ENCODE measurements around the gene HDAC11.
"Not testable (repeated sequence)": the region's sequence is repeated elsewhere in the genome, so short reads cannot be mapped to it uniquely, and the experiment has no call there.

The HDAC11 gene

DNA sequence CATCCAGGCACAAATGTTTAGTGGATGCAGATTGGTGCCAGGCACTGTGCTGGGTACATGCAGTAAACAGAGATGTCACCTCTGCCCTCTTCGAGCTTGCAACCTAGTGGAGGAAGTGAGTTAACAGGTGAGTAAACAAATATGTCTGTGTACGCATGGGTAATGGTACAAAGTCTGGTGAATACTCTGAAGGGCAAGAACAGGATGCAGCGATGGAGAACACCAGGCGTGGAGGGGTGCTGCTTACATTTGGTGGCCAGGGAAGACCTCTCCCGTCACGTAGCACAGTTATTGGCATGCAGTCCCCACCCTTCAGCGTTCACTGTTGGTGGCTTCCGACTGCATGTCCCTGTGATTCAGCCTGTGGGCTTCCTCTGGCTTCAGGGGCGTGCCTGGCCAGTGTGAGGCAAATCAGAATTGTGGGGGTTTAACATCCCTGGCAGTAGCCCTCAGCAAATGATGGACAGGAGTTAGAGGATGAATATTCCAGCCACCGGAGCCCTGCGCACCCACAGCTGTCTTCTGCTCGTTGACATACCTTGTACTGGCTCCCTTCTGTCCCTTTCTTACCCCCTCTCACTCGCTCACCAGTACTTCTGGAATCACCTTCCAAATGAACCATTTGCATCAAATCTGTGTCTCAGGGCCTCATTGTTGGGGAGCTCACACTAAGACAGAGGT, 9.1 kb upstream of the HDAC11 start:
- DNase-seq = peak; percentile 49

DNA sequence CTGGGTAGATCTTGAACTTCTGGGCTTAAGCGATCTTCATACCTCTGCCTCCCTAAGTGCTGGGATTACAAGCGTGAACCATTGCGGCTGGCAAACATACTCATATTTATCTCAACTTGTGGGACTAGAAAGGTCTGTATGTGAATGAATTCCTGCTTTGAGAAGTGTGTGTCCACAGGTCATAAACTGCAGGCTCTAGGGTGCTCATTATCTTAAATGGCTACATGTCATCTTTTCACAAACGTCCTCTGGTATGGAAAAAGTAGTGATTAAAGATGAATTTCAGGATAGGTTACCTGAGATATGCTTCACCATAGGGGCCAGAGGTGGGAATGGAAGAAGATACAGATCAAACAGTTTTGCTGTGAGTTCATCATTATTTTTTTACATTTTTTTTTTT, 7.8 kb upstream of the HDAC11 start:
- DNase-seq = no peak

DNA sequence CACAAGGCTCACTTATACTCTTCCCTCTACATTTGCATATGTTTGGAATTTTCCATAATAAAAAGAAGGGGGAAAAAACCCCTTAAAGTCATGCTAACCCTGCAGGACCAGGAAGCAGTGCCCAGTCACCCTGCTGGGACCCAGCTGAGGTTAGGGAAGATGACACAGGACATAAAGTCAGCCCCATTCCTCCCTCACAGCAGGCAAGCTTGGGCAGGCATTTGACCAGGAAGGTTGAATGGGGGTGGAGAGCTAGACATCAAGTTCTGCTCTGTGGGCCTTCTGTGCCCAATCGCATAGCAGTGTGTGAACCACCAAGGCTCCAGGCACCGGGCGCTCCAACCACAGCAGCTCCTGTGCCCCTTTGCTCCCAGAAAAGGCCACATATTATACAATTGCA, 7.1 kb upstream of the HDAC11 start:
- DNase-seq = no peak

DNA sequence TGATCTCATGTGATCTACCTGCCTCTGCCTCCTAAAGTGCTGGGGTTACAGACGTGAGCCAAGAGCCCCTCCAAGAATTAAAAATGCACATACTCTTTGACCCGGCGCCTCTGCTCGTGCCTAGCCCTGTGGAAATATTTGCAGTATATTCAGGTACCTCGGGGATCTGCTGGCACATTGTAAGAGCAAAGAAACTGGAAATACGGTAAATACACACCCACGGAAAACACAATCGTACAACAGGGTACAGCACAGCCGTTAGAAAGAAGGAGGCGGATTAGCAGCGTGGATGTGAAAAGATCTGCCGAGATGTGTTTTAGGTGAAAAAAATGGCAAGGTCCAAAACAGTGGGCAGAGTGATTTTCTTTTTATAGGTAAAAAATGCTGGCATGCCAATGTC, 6.1 kb upstream of the HDAC11 start:
- DNase-seq = no peak

DNA sequence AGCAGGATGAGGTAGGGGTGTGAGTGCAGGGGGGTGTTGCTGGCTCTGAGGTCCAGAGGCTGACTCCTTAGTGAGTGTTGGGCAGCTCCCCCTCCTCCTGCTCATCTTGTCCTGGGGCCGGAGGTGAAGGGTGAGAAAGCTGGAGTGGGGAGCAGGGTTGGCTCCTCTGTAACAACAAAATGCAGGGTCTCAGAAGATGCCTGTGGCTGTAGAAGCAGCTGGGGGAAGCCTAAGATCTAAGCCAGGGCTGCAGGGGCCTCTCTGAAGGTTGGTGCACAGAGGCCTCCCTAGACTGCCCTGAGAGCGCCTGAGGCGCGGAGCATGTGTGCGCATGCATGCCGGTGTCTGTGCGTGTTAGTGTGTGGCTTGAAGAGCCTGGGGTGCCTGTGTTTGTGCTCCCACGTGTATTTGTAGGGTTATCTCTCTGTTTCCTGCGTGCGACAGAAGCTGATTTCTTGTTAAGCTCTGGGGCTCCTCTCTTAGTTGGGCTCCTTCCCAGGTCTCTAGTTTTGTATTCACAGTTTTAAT, 5.3 kb upstream of the HDAC11 start:
- DNase-seq = no peak

DNA sequence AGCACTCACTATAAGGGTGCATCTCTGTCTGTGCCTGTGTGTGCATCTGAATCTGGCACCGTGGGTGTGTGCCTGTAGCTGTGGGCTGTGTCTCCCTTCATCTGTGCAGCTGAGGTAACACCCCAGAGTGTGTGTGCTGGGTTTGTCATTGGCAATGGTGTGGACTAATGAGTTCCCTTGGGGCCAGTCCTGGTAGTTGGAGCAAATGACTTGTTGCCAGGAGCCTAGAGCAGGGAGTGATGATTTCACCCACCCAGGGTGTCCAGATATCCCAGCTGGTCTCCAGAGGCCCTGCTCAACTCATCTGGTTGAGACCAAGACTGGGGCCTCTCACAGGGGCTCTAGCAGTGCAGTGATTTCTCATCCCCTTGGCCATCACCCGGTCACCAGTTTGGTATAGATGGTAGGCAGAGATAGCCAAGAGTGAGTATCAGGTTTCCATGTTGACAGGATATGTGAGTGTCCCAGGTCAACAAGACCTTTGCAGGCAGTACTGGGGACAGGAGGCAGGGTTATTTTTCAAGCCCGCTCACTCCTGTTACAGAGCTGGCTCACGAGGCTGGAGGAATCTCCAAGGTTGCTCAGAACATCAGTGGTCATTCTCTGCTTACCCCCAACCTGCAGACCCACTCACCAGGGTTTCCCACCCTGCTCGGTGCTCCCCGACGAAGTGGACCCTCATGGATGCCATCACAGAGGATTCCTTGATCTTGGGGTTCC, 4.1 kb upstream of the HDAC11 start:
- peak; percentile 17 for DNase-seq

DNA sequence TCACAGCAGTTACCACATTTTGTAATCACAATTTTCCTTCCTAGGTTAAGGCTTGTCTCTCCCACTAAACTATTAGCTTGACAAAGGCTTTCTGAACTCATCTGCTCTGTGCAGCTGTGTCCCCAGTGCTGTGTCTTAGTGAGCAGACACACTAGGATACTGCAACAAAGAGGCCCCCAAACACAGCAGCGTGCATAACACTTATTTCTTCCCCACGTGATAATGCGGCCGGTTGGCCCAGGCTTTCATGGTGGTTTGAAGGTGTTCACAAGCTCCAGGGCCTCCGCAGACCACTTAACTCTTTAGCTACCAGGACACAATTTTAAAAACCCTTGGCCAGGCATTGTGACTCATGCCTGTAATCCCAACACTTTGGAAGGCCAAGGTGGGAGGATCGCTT, 2.2 kb upstream of the HDAC11 start:
- DNase-seq = no peak

DNA sequence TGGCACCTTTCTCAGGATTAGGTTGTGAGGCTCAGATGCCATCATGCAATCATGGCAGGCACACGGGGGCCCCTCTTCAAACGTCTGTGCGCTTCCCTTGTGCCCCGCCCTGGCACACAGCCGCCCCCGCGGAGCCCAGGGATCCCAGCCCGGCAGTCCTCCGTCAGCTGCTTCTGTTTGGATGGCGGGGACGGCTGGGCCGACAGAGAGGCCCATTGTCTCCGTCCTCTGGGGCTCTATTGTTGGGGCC, 849 bp upstream of the HDAC11 start:
- DNase-seq = peak; percentile 47

DNA sequence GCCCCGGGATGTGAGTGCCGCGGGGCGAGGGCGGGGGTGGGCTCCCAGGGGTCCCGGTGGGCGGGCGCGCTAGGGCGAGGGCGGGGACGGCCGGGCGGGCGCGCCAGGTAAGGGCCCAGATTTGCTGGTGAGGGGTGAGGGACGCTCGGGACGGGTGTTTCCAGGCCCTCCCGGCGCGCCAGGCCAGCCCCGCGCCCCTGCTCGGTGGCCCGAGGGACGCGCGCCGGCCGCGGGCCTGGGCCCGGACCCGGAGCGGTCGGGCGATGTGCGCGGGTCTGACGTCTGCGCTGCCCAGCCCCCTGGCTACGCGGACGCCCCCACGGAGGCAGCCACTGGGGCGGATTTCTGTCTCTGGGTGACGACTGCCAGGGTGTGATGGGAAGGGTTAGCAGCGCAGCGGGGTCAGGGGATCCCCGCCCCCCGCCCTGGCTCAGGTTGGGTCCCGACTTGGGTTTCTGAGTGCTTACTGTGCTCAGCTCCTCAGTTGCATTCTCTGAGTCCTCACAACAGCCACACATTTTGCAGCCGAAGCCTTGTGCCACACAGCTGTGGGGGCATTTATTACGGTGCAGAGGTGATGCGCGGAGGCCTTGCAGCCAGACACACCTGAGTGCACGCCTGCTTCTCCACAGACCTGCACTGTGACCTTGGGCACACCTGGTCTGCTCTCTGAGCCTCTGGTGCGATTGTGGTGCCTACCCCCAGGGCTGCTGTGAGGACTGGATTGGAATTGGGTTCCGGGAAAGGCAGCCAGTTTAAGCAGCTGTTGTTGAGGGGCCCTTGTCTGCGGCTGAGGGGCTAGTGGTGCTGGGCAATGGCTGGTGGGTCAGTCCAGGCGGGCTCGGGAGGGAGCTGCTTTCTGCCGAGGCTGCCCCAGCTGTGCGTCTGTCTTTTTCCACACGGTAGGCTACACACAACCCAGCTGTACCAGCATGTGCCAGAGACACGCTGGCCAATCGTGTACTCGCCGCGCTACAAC, 523 bp downstream of the HDAC11 start:
- no peak for DNase-seq

DNA sequence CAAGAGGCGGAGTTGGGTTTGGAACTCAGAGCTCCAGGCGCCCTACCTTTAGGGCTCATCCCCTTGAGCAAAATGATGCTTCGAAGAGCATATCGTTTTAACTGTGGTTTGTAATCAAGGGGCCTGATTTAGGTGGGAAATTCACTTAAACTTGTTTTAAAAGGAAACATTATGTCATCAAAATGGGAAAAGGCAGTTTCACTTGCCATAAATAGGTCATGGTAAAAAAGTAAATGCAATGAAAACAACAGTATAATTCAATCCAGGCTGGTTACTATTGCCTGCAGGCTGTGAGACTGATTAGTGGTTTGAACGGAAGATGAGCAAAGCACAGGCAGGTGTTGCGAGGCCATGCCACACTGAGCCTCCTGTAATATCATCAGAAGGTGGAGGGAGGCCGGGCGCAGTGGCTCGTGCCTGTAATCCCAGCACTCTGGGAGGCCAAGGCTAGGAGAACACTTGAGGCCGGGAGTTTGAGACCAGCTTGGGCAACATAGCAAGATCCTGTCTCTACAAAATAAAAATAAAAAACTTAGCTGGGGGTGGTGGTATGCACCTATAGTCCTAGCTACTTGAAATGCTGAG, 2.1 kb downstream of the HDAC11 start:
- DNase-seq = no peak

DNA sequence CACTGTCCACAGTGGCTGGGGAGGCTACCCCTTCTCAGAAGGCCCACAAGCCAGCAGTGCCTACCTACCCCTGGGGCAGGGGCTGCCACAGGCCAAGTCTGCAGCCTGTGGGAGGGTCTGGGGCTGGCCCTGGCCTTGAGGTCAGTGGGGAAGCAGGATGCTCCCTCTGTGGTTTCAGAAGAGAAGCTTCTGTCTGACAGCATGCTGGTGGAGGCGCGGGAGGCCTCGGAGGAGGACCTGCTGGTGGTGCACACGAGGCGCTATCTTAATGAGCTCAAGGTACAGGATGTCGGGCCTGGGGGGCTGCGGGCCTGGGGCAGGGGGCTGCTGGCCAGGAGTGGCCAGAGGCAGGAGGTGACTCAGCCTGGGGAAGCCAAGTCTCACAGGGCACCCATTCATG, 3.2 kb downstream of the HDAC11 start:
- DNase-seq = no peak

DNA sequence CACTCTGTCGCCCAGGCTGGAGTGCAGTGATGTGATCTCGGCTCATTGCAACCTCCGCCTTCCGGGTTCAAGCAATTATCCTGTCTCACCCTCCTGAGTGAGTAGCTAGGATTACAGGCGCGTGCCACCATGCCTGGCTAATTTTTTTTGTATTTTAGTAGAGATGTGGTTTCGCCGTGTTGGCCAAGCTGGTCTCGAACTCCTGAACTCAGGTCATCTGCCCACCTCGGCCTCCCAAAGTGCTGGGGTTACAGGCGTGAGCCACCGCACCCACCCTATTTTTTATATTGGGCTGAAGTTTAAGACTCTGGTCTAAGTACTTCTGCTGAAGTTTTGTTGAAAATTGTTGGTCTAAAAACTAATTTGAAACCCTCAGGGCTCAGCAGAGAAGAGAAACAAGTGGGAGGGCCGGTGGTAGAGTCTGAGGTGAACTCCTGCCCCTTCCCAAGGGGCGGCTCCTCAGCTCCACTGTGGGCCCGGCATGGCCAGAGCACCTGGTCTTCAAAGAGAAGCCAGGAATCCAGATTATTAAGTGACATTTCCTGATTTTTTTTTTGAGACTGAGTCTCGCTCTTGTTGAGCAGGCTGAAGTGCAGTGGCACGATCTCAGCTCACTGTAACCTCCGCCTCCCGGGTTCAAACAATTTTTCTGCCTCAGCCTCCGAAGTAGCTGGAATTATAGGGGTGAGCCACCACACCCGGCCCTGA, 4.0 kb downstream of the HDAC11 start:
- DNase-seq = no peak

DNA sequence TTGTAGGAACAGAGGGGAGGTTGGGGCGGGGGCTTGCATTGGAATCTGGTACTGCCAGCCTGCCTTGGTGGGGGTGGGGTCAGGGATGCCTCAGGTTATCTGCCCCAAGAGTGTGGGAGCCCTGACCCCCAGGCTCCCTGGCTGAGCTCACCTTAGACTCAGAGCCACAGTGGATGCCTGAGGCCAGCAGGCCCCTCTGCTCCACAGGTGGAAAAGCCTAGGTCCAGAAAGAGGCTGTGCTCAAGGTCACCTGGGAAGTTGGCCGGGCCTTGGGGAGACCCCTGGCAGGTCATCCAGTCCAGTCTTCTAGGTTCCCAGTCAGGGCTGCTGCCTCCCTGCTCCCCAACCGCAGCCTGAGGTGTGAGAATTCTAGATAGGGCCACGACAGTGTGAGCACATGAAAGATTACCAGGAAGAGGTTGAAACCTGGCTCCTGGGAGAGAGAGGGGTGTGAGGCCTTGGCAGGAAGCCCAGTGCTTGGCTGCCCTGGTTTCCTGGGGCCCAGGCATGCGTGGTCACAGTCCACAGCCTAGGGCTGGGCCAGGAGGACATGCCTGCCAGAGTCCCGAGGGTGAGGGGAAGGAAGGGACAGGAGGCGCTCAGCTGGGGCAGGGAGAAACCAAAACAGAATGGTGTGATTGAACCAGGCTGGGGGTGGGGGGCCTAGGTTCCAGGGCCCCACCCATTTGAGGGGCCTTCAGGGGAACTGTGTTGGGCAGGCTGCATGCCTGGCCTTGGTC, 4.9 kb downstream of the HDAC11 start:
- peak; percentile 6 for DNase-seq

DNA sequence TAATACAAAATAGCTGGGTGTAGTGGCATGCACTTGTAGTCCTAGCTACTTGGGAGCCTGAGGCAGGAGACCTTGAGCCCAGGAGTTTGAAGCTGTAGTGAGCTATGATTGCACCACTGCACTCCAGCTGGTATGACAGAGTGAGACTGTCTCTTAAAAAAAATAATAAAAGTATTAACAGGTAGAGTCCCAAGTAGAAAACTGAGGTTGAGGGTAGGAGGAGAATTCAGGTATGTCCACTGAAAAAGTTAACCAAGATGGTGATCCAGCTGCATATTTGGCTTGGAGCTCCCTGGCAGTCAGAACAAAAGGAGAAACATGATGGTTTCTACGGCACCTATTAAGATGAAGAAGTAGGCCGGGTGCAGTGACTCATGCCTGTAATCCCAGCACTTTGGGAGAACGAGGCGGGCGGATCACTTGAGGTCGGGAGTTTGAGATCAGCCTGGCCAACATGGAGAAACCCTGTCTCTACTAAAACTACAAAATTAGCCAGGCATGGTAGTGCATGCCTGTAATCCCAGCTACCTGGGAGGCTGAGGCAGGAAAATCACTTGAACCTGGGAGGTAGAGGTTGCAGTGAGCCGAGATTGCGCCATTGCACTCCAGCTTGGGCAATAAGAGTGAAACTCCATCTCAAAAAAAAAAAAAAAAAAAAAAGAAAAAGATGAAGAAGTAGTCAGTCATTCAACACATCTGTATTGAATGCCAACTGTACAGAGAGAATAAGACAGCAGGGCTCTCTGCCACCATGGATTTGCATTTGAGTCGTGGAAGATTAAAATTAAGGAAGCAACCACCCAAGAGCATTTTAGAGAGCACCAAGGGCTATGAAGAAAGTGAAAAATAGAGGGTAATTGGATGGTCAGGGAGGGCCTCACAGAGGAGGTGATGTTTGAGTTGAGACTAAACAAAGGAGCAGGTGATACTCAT, 5.8 kb downstream of the HDAC11 start:
- DNase-seq = not testable (repeated sequence)

DNA sequence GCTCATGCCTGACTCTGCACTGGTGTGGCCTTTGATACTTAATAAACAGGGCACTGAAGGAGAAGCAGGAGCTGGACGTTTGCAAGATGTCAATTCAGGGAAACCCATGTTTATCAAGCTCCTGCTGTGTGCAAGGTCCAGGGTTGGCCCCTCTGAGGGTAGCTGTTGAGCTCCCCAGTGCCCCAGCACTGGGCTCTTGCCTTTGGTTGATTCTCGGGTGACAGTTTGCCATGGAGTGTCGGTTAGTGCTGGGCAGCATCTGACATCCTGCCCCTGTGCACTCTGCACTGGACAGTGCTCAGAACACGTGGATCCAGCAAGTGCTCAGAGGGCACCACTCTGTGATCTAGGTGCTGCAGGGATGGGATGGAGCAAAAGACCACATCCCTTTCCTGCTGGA, 7.3 kb downstream of the HDAC11 start:
- DNase-seq = no peak

DNA sequence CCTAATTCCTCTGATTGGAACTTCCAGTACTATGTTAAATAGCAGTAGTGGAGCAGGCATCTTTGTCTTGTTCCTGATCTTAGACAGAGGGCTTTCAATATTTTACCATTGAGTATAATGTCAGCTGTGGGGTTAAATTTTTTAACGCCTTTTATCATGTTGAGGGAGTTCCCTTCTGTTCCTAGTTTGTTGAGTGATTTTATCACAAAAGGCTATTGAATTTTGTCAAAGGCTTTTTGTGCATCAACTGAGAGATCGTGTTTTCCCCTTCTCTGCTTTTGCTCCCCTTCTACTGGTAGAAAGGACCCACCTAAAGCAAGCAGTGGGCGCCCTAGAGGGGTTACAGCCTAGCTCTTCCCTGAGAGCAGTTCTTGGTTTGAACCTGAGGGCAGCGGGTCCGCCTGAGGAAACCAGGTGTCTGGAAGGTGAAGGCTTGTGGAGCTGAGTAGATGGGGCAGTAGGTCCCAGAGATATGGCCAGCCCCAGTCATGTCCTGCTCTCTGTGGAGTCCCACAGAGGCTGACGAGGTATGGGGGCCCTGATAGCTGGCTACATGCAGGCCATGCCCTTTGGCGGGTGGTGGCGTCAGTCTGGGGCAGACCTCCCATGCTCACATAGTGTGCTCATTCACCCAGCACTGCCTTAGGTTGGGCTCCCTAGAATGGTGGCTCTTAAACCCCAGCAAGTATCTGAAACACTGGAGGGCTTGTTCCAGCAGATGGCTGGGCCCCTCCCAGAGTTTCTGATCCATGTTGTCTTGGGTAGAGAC, 11.3 kb downstream of the HDAC11 start:
- DNase-seq = no peak

DNA sequence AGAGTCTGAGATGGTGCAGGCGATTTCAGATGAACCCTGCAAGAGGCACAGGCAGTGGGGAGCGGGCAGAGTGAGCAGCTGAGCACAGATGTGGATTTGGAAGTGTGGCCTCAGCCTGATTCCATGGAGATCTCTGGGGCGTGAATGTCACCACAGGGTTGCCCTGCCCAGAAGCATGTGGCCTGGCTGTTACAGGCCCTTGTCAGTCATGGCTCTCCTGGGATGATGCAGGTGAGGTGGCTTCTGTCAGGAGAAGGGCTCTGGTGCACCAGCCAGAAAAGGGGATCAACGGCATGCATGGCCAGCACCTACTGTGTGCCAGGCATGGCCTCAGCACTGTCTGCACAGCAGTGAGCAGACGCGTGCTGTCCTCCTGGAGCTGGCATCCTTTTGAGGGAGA, 11.9 kb downstream of the HDAC11 start:
- no peak for DNase-seq

DNA sequence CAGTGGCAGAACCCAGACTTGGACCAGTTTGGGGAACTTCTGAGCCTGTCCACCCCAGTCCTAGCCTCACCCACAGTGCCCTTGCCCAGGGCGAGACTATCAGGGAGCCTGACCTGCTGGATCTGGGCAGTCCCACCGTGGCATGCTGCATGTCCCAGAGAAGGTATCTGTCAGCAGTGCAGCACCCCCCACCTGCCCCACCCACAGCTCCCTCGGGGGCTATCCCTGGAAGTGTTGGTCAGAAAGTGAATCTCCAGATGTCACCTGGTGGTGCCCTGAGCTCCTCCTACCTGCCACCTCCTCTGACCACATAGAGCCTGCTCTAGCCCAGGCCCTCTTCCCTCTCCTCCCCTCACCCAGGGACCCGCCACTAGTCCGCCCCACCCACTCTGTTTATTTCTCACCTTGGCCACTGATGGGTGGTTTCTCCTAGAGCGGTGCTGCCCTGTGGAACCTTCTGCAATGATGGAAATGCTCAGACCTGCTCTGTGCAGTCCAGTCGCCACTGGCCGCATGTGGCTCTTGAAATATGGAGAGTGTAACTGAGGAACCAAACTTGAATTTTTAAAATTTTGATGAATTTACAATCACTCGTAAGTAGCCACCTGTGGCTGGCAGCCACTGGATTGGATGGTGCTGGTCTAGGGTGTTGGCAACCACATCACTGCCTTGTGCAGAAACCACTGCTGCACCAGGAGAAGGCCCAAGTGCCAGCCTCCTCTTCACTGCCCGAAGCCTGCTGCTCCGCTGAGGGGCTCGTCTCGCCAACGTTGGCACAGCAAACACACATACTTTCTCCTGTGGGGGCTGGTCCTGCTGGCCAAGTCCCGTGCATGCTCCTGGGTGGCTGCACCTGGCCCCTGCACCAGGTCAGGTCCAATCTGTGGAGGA, 13.1 kb downstream of the HDAC11 start:
- DNase-seq = no peak
